Measurements from ENCODE around the gene GSTM4. TPM values are rescaled to one million over a fixed set of nuclear protein-coding genes. Genes with fewer than 3 reads are reported as not detected.

The GSTM4 gene
- total and polyA plus RNA-seq, 2 experiments from 2014 or later, result 12.8 to 12.9 TPM

DNA sequence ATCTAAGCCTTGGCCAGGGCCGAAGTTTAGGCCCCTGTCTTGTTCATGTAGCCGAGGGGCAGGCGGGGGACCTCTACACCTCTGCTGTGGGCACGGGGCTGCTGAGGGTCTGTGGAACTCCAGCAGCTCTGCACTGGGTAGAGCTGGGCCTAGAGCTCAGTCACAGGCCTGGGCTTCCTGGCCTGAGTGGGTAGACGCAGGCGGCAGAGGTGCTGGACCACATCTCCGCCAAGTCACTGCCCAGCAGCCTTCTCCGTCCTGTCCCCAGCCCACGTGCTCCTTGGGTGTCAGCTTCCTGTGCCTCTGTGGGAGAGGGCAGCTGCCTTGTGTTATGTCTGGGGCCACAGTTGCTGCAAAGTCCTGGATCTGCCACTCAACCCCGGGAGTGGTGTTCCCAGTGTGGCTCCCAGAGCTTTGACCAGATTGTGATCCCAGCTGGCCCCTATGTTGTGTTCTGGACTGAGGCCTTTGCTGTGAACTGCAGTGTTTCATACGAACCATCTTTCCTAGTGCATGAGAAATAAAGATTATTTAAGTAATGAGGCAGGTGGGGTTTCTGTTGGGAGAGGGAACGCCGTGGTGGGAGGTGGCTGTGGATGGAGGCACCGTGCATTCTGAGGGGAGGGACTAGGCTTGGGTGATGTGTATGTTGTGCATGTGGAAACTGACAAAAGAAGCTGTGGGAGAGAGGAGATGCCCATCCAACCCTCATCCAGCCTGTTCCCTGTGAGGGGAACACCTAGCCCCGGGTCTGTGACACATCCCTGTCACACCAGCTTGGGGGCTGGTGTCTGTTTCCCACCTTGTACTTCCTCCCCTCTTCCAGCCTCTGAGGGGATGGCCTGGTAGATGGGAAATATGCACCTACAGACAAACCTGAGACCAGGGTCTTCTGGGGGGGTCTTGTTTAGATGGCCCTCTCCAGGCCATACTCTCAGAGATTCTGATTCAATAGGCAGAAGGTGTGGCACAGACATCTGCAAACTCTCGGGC lies 24.1 kb upstream of the GSTM4 start:
- Mint-ChIP-seq H3K36me3 (ENCODE audit: low read depth) (peaks cover 27% of the 10 kb centered on the region), H3K4me1 (peaks cover 30% of the 10 kb centered on the region), H3K27me3 (ENCODE audit: insufficient read depth, low read depth, poor library complexity) (peaks cover 6% of the 10 kb centered on the region), H3K9me3 (no peaks in the 10 kb centered on the region), H3K27ac (no peak overlapping the region), H3K4me3 (no peak overlapping the region; the same call in 2 of the 3 replicates)
- TF ChIP-seq ETS1 (IDR thresholded peaks at IDR 0.05) (no peak), STAT1 (IDR thresholded peaks at IDR 0.05; ENCODE audit: unreplicated experiment) (no peak), EZH2 (IDR thresholded peaks at IDR 0.05; ENCODE audit: low read depth, unreplicated experiment) (no peak), ZNF114 (CRISPR knock-in tag; IDR thresholded peaks at IDR 0.05) (no peak), CREB1 (CRISPR knock-in tag; IDR thresholded peaks at IDR 0.05; ENCODE audit: low read depth) (no peak), ZNF331 (CRISPR knock-in tag; IDR thresholded peaks at IDR 0.05; ENCODE audit: low read depth) (no peak), JUNB (IDR thresholded peaks at IDR 0.05; ENCODE audit: unreplicated experiment) (no peak), POLR2AphosphoS5 (IDR thresholded peaks at IDR 0.05; ENCODE audit: low read depth) (no peak)
- TF ChIP-seq, protein P1, sequence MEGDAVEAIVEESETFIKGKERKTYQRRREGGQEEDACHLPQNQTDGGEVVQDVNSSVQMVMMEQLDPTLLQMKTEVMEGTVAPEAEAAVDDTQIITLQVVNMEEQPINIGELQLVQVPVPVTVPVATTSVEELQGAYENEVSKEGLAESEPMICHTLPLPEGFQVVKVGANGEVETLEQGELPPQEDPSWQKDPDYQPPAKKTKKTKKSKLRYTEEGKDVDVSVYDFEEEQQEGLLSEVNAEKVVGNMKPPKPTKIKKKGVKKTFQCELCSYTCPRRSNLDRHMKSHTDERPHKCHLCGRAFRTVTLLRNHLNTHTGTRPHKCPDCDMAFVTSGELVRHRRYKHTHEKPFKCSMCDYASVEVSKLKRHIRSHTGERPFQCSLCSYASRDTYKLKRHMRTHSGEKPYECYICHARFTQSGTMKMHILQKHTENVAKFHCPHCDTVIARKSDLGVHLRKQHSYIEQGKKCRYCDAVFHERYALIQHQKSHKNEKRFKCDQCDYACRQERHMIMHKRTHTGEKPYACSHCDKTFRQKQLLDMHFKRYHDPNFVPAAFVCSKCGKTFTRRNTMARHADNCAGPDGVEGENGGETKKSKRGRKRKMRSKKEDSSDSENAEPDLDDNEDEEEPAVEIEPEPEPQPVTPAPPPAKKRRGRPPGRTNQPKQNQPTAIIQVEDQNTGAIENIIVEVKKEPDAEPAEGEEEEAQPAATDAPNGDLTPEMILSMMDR (conservative IDR thresholded peaks at IDR 0.05; ENCODE audit: low read depth in 2 of 2), result no peak
- Histone ChIP-seq H3K4me3 (no peak overlapping the region), H3K27me3 (ENCODE audit: insufficient read depth) (no peaks in the 10 kb centered on the region), H3K4me1 (ENCODE audit: insufficient read depth) (peaks cover 10% of the 10 kb centered on the region), H2AFZ (no peak overlapping the region), H3F3A (replicated peaks; ENCODE audit: low read depth) (0 out of 2 replicates have a peak, but pooled peaks cover under 1% of the 10 kb centered on the region), H3K4me2 (no peak overlapping the region), H3K9me2 (ENCODE audit: insufficient read depth) (no peaks in the 10 kb centered on the region), H3K27ac (ENCODE audit: low read depth) (no peak overlapping the region), H3K36me3 (ENCODE audit: insufficient read depth) (peaks cover 4% of the 10 kb centered on the region; the same call in 1 of the 2 replicates), H3K79me2 (replicated peaks; ENCODE audit: insufficient read depth) (no peaks in the 10 kb centered on the region), H4K20me1 (replicated peaks; ENCODE audit: insufficient read depth) (no peaks in the 10 kb centered on the region)
- ATAC-seq (no peak), DNase-seq (ENCODE audit: low spot score) (no peak)

GRCh38 chr1:109632671-109633346 lies 23.1 kb upstream of the GSTM4 start:
- peaks cover 4% of the 10 kb centered on the region; the same call in 1 of the 2 replicates for H3K36me3 ChIP-seq (ENCODE audit: insufficient read depth)
- peaks cover 10% of the 10 kb centered on the region for H3K4me1 ChIP-seq (ENCODE audit: insufficient read depth)
- Mint-ChIP-seq H3K27ac (no peak overlapping the region), H3K4me1 (peaks cover 30% of the 10 kb centered on the region), H3K27me3 (ENCODE audit: insufficient read depth, low read depth, poor library complexity) (peaks cover 11% of the 10 kb centered on the region), H3K9me3 (no peaks in the 10 kb centered on the region), H3K4me3 (no peak overlapping the region), H3K36me3 (ENCODE audit: low read depth) (peaks cover 18% of the 10 kb centered on the region)
- H3K4me3 ChIP-seq, result no peak overlapping the region
- no peak overlapping the region for H3K4me2 ChIP-seq
- H3F3A ChIP-seq (replicated peaks; ENCODE audit: low read depth), result 0 out of 2 replicates have a peak, but pooled peaks cover 3% of the 10 kb centered on the region
- ATAC-seq, result no peak
- no peak overlapping the region for H2AFZ ChIP-seq
- no peak for DNase-seq (ENCODE audit: low spot score)
- no peaks in the 10 kb centered on the region for H3K79me2 ChIP-seq (replicated peaks; ENCODE audit: insufficient read depth)
- H3K27ac ChIP-seq (ENCODE audit: low read depth), result no peak overlapping the region
- no peaks in the 10 kb centered on the region for H4K20me1 ChIP-seq (replicated peaks; ENCODE audit: insufficient read depth)
- H3K27me3 ChIP-seq (ENCODE audit: insufficient read depth), result no peaks in the 10 kb centered on the region
- H3K9me2 ChIP-seq (ENCODE audit: insufficient read depth), result no peaks in the 10 kb centered on the region
- TF ChIP-seq POLR2AphosphoS5 (IDR thresholded peaks at IDR 0.05; ENCODE audit: low read depth) (no peak), ETS1 (IDR thresholded peaks at IDR 0.05) (no peak), ZNF114 (CRISPR knock-in tag; IDR thresholded peaks at IDR 0.05) (no peak)
